Subcutaneous abdominal adipose tissue (tissue), 5 donors: Measurements from ENCODE around the gene MSL2.
"Not testable (repeated sequence)": the region's sequence is repeated elsewhere in the genome, so short reads cannot be mapped to it uniquely, and the experiment has no call there.

ENCODE experiments used
- H3K27ac ChIP-seq: one replicate; pipeline ENCODE4 v1.7.0; 2013; ENCODE audit warnings: low read depth, mild to moderate bottlenecking, inconsistent platforms, low read length, moderate library complexity
- H3K27me3 ChIP-seq, 5 donors: one replicate each; pipeline ENCODE4 v1.7.0; 2013; ENCODE audit warnings: low read length in 5 of 5, inconsistent platforms in 1 of 5; ENCODE audit not compliant: control insufficient read depth in 5 of 5, insufficient read depth in 4 of 5
- H3K36me3 ChIP-seq, 5 donors: one replicate each; pipeline ENCODE4 v1.7.0; 2013; ENCODE audit warnings: low read length in 5 of 5; ENCODE audit not compliant: control insufficient read depth in 5 of 5, insufficient read depth in 5 of 5
- H3K4me1 ChIP-seq, 5 donors: one replicate each; pipeline ENCODE4 v1.7.0; 2013; ENCODE audit warnings: low read length in 5 of 5, mild to moderate bottlenecking in 3 of 5, moderate library complexity in 1 of 5; ENCODE audit not compliant: control insufficient read depth in 5 of 5, insufficient read depth in 5 of 5
- H3K4me3 ChIP-seq, 5 donors: one replicate each; pipeline ENCODE4 v1.7.0; 2013; ENCODE audit warnings: low read length in 5 of 5, low read depth in 1 of 5
- H3K9ac ChIP-seq, 5 donors: one replicate each; pipeline ENCODE4 v1.7.0; 2013; ENCODE audit warnings: low read length in 5 of 5, mild to moderate bottlenecking in 4 of 5, moderate library complexity in 3 of 5
- H3K9me3 ChIP-seq, 5 donors: one replicate each; pipeline ENCODE4 v1.7.0; 2013; ENCODE audit warnings: low read length in 5 of 5; ENCODE audit not compliant: control insufficient read depth in 5 of 5
- donor health status: healthy.
- donor health status: healthy.
- donor health status: healthy.
- donor health status: healthy.
- donor health status: healthy.

The MSL2 gene

GRCh38 chr3:136177876-136178275 is 18.3 kb downstream of the MSL2 start:
- Histone ChIP-seq H3K4me1 (peaks cover 0 to 27% (median 17%) of the 10 kb centered on the region in 5 donors), H3K4me3 (no peak overlapping the region), H3K27me3 (no peaks in the 10 kb centered on the region), H3K36me3 (no peaks in the 10 kb centered on the region), H3K27ac (no peak overlapping the region), H3K9ac (no peak overlapping the region), H3K9me3 (no peaks in the 10 kb centered on the region)

GRCh38 chr3:136173939-136174490 is 22.1 kb downstream of the MSL2 start:
- Histone ChIP-seq H3K9me3 (no peaks in the 10 kb centered on the region), H3K4me1 (peaks cover 0 to 23% (median 18%) of the 10 kb centered on the region in 5 donors), H3K36me3 (no peaks in the 10 kb centered on the region), H3K27me3 (no peaks in the 10 kb centered on the region), H3K4me3 (no peak overlapping the region), H3K9ac (peak overlapping the region in 1 of 5 donors; percentile 9), H3K27ac (no peak overlapping the region)

- Histone ChIP-seq H3K9me3 (no peaks in the 10 kb centered on the region), H3K4me3 (no peak overlapping the region), H3K9ac (no peak overlapping the region), H3K36me3 (no peaks in the 10 kb centered on the region), H3K27me3 (no peaks in the 10 kb centered on the region), H3K4me1 (peaks cover 0 to 24% (median 12%) of the 10 kb centered on the region in 5 donors), H3K27ac (peak overlapping the region; percentile 32)
These were observed 25.0 kb downstream of the MSL2 start for GRCh38 chr3:136171097-136171542.

GRCh38 chr3:136168236-136168635 is 27.9 kb downstream of the MSL2 start:
- H3K36me3 ChIP-seq, H3K27ac ChIP-seq, H3K9ac ChIP-seq, H3K4me3 ChIP-seq, H3K9me3 ChIP-seq, H3K27me3 ChIP-seq: not testable (repeated sequence)
- H3K4me1 ChIP-seq = peaks cover 0 to 18% (median 14%) of the 10 kb centered on the region in 5 donors

- Histone ChIP-seq H3K36me3 (no peaks in the 10 kb centered on the region), H3K27ac (no peak overlapping the region), H3K27me3 (no peaks in the 10 kb centered on the region), H3K9me3 (no peaks in the 10 kb centered on the region), H3K4me3 (no peak overlapping the region), H3K9ac (no peak overlapping the region), H3K4me1 (peaks cover 0 to 24% (median 14%) of the 10 kb centered on the region in 5 donors)
These were observed 29.6 kb downstream of the MSL2 start for GRCh38 chr3:136166507-136166906.

GRCh38 chr3:136163607-136164006 is 32.5 kb downstream of the MSL2 start:
- not testable (repeated sequence) for H3K4me3 ChIP-seq, H3K27me3 ChIP-seq, H3K9me3 ChIP-seq, H3K27ac ChIP-seq, H3K36me3 ChIP-seq, H3K9ac ChIP-seq
- H3K4me1 ChIP-seq = peaks cover 0 to 26% (median 9%) of the 10 kb centered on the region in 5 donors

- Histone ChIP-seq H3K27ac (no peak overlapping the region), H3K4me1 (peaks cover 0 to 26% (median 9%) of the 10 kb centered on the region in 5 donors), H3K9me3 (no peaks in the 10 kb centered on the region)
These were observed 33.8 kb downstream of the MSL2 start for GRCh38 chr3:136162322-136162721.

GRCh38 chr3:136161516-136161915 is 34.6 kb downstream of the MSL2 start:
- no peaks in the 10 kb centered on the region for H3K36me3 ChIP-seq
- H3K27ac ChIP-seq = no peak overlapping the region
- peaks cover 0 to 24% (median 8%) of the 10 kb centered on the region in 5 donors for H3K4me1 ChIP-seq
- H3K9me3 ChIP-seq = no peaks in the 10 kb centered on the region
- no peak overlapping the region for H3K9ac ChIP-seq
- H3K4me3 ChIP-seq = no peak overlapping the region
- H3K27me3 ChIP-seq = no peaks in the 10 kb centered on the region

More at GRCh38 chr3:136162322-136162721, 33.8 kb downstream of the MSL2 start:
- Histone ChIP-seq H3K27me3 (no peaks in the 10 kb centered on the region), H3K4me3 (no peak overlapping the region), H3K36me3 (no peaks in the 10 kb centered on the region), H3K9ac (no peak overlapping the region)

GRCh38 chr3:136152963-136153362 is 43.2 kb downstream of the MSL2 start:
- Histone ChIP-seq H3K9ac (no peak overlapping the region), H3K9me3 (no peaks in the 10 kb centered on the region), H3K4me1 (peaks cover 0 to 4% (median 3%) of the 10 kb centered on the region in 5 donors), H3K4me3 (no peak overlapping the region), H3K27ac (no peak overlapping the region), H3K27me3 (no peaks in the 10 kb centered on the region), H3K36me3 (peaks cover 14 to 17% (median 17%) of the 10 kb centered on the region in 5 donors)

GRCh38 chr3:136152176-136152843 is 43.8 kb downstream of the MSL2 start:
- Histone ChIP-seq H3K27me3 (no peaks in the 10 kb centered on the region), H3K27ac (no peak overlapping the region)

More at GRCh38 chr3:136152176-136152843, 43.8 kb downstream of the MSL2 start:
- peaks cover 0 to 4% (median 3%) of the 10 kb centered on the region in 5 donors for H3K4me1 ChIP-seq
- H3K9ac ChIP-seq = no peak overlapping the region
- no peaks in the 10 kb centered on the region for H3K9me3 ChIP-seq
- no peak overlapping the region for H3K4me3 ChIP-seq
- H3K36me3 ChIP-seq = peaks cover 14 to 17% (median 17%) of the 10 kb centered on the region in 5 donors
